AML-193 (cell line): ENCODE measurements around the gene SND1.

Experiments used
- DNase-seq, 2 experiments: peaks; one replicate each; lab custom pipeline; 2025; lab: John Stamatoyannopoulos, UW

Gene SND1

DNA sequence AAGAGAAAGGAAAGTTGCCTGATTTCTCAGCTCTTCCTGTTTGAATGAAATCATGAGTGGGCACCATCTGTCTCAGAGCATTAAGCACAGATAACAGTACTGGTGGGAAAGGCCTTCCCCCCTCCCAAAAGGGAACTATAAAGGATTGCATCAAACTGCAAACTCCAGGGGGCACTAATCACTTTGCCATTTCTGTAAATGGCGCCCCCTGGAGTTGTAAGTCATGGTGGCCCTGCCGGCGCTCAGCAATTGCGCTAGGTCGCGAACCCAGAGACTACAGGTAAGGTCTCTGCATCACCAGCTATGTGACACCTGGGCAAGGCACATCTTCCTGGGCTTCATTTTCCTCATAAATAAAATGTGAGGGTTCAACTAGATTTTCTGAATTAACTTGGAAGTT lies 368.2 kb downstream of the SND1 start:
- no peak for DNase-seq

DNA sequence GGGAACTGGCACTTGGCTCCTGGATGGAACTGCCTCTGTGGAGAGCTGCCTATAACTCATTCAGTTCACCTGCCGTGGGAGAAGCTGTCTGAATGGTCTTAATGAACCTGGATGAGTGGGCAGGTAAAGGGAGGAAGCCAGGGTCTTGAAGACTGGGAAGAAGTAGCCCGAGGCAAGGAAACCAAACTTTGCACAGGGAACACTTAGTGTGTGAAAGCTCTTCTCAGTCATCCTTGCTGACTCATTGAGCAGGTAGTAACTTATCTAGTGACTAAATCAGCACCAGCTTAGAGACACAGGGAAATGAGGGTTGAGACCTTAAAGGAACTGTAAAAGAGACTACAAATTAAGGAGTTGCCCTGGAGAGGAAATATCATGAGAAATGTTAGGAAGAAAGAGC lies 369.4 kb downstream of the SND1 start:
- no peak for DNase-seq

DNA sequence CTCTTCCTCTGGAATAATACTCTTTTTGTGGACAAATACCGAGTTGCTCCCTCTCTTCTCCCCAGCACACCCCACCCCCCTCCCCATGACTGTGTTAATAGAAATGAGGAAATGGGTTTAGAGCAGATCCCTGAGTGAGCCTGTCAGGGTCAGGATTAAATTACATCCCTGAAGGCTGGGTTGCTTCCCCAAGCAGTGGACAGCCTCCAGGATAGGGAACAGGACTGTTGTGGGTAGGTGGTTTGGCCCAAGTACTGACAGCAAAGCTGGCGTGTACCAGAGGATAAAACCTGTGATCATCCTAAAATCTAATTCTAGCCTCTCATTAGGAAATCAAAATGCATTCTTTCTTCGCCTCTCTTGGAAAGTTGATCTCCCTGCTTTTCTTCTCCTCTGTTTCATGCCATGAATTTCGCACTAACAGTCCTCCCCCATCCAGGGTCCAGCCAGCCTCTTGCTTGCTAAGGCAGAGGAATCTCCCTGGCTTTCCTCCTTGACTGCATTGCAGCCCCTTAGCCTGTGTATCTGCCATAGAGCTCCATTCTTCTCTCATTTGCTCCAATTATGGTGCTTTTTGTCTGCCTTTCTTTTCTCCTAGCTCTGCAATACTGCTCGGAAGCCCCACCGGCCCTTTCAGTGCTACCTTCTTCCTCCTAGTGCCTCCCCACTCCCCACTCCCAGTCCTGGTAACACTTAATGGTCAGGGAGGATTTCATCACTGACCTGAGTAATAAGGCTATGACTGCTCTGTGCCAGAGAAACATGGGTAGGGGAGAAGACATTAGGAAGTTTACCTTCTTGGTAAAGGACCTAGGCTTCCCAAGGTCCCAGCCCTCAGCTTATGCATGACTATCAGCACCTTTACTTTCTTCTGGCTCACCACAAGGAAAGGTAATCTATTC lies 370.9 kb downstream of the SND1 start:
- no peak for DNase-seq

DNA sequence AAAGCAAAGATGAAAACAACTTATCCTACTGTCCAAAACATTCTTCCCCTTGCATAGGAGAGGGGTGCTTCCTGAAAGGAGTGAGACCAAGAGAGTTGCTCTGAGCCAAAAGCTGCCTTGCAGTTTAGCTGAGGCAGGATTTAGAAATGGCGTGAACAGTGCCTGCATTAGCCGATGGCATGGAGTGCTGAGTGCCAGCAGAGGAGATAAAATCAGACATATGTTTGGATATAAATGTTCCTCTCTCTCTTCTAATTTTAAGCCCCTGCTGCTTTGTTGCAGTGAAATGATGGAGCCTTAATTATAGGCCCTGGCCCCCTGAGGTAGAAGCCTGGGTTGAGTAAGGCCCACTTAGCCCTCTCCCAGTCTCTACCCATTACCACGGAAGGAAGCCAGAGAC lies 372.2 kb downstream of the SND1 start:
- DNase-seq: no peak

DNA sequence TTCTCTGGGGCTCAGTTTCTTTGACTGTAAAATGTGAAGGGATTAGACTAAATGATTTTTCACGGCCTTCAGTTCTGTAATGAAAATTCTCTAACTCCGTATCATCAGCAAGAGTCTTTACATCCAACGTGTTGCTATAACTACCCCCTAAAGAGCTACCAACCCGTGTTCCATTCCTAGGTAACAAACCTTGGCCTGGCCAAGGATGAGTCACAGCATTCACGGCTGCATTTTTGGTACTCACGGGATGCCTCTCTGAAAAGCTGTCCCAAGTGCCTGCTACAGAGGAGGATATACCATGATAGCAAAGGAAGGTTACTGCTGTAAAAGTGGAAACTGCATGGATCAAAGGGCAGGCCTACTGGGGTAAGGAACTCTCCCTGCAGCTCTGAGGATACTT lies 373.4 kb downstream of the SND1 start:
- DNase-seq: no peak

DNA sequence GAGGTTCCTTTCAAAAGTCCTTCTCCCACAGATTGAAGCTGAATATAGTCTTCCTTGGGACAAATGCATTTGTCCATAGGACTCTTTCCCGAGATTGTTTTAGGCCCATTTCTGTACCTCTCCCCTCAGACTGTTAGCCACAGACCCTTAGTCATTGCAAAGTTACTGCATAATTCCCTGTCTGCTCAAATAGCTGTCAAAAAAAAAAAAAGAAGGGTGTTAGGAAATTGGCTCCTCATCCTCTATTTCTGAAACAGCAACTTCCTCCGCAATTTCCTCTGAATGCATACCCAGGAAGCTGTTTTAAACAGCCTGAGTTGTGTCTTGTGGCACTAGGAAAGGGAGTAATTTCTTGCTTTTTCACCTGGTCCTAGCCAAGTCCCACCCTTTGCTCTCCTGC lies 373.8 kb downstream of the SND1 start:
- peak; percentile 52 to 58 for DNase-seq

DNA sequence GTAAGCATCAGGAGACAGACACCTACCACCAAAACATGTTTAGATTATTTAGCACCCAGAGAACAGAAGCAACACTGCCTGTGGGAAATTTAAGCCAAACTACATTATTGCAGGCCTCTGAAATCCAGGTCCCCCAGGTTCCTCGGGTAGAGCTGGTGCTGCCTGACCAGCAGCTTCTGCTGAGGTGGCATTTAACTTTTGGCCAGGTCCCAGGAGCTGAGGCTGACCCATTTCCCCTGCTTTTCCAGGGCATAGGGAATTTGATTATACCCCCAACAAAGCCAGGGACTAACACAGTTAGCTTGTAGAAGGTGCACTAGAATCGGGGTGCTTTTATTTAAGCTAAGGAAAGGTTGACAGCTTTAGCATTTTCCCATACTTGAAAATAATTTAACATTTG lies 374.6 kb downstream of the SND1 start:
- DNase-seq: no peak

- DNase-seq: peak; percentile 17 to 25
These were observed 375.5 kb downstream of the SND1 start for GRCh38 chr7:128027485-128027980.

- DNase-seq: no peak
These were observed 377.5 kb downstream of the SND1 start for GRCh38 chr7:128029405-128029995.

DNA sequence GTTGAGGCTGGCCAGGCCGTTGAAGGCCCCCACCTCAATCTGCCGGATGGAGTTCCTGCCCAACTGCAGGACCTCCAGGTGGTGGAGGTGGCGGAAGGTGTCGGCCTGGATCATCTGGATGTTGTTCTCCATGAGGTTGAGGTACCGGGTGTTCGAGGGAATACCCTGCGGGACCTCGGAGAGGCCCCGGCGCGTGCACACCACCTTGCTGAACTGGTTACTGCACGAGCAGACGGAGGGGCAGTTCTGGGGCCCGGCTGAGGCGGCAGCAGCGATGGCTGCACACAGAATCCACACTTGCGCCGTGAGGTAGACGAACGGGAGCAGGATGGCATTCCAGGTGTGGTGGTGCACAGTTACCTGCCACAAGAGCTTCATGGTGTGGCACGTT lies 378.3 kb downstream of the SND1 start:
- DNase-seq: no peak

DNA sequence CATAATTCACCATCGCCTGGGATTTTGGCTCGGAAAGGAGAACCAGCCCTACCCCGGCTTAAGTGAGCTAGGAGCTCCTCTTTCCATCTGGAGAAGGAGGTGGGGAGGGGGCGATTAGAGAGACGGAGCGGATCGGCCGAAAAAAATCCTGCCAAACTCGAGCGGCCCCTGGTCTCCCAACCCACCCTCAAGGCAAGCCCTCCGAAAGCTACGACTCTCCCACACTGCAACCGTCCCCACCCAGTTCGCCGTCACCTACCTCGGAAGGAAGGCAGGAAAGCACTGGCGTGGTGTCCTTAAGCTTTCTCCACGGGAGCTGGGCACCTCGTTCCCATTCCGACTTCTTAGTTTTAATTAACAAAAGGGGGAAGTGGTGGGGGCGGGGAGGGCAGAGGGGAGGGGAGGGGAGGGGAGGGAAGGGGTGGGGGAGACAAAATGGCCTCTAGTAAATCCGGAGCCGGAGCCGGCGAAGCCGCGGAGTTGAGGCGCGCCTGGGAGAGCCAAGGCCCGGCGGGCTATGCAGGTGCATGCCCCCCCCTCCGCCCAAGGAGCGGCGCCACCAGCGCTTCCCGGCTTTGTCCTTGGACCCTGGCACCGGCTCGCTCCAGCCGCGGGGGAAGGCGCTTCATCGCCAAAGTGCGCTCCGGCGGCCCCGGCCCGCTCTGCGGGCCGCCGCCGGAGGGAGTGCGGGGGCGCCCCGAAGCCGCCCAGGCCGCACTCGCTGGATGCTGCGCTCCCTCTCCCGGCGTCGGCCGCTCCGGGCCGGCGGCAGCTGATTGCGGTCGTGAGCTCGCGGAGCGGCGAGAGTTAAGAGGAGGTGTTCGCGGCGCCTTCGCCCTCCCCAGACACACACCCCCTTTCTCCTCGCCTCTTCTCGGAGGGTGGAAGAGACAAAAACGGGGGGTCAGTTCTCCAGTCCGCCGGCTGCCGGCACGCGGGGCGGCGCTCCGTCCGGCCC lies 378.9 kb downstream of the SND1 start, which contains the start of gene LRRC4:
LRRC4 (minus strand) TSS at position 784 of the 958 bp plus-strand sequence. CDS start 797 bp downstream, outside the sequence.
- peak in 1 of 2 experiments; percentile 12 for DNase-seq

DNA sequence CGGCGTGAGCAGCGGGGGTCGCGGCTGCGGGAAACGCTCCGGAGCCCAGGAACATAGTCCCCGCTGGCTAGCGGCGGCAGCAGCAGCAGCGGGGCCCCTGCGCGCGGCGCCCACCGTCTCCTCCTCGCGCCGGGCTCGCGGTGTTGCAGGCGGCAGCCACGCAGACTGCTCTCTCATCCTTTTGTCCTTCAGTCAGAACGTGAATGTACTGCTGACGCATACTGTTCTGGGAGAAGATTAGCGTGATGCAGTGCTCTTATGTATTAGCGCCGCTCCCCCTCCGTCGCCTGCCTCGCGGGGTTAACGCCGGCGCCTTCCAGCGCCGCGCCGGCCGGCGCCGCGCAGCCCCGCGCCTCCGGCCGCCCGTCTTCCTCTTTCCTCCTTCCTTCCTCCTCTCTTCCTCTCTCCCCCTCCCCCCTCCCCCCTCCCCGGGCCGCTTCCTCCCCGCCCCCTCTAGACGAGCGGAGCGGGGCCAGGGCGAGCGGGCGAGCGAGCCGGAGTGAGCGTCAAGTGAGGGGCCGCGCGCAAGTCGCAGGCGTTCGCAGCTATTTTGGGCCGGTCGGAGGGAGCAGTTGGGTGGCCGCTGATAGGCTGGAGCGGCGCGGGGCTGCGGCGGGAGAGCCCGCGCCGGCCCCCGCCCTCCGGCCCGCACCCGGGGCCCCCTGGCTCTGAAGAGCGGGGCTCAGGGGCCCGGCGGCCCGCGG lies 380.1 kb downstream of the SND1 start:
- DNase-seq: peak; percentile 52 to 63

GRCh38 chr7:128032605-128033235 lies 380.7 kb downstream of the SND1 start:
- DNase-seq: no peak

DNA sequence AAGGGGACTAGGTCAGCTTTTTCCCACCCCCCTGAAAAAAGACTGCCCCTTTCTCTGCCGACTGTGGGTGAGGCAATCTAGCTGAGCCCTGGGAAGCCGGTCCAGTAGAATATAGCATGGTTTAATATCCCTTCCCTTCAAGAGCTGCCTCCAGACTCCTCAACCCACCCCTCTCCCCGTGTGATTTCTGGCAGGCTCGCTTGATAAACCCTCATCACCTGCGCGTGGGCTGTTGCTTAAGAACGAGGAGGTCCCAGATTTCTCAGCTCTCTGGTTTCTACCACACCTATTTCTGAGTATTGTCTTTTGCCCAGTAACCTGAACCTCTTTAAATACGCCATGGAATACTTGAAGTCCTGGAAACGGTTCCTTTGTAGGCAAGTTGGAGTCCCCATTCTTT lies 381.3 kb downstream of the SND1 start:
- DNase-seq: no peak

DNA sequence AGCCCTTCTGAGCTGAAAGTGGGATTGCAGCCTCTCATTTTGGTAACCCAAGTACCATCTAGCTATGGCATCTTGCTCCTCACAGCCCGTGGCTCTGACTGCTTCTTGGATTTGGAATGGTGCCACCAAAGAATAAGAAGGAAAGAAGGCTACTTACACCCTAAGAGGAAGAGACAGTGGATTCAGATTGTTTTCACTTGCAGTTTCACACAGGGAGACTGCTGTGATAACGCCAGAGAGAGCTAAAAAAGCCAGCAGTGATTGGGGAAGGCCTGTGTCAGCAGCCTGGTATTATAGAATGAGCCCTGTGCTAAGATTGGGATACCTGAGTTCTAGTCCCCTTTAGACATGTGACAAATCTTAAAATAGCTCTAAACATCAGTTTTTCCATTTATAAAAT lies 382.8 kb downstream of the SND1 start:
- no peak for DNase-seq

DNA sequence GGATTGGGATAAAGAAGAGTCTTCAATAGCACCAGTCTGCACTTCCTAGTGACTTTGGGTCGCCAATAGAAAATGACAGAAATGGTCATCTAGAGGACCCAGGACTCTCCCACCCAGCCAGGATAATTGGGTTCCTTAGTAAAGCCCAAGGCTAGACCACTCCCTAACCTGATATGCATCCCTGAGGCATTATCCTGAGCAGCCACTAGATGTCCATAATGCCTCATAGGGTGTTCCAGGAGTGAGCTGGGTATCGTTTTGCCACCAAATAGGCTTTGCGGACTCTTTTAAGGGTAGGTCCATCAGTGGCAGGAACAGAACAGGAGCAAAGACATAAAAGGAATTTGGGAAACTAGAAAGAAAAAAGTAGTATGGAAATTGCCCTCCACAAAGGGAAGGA lies 383.7 kb downstream of the SND1 start:
- DNase-seq: peak in 1 of 2 experiments; percentile 25

GRCh38 chr7:128036226-128036940 lies 384.4 kb downstream of the SND1 start:
- no peak for DNase-seq

GRCh38 chr7:128037081-128037480 lies 385.1 kb downstream of the SND1 start:
- no peak for DNase-seq

DNA sequence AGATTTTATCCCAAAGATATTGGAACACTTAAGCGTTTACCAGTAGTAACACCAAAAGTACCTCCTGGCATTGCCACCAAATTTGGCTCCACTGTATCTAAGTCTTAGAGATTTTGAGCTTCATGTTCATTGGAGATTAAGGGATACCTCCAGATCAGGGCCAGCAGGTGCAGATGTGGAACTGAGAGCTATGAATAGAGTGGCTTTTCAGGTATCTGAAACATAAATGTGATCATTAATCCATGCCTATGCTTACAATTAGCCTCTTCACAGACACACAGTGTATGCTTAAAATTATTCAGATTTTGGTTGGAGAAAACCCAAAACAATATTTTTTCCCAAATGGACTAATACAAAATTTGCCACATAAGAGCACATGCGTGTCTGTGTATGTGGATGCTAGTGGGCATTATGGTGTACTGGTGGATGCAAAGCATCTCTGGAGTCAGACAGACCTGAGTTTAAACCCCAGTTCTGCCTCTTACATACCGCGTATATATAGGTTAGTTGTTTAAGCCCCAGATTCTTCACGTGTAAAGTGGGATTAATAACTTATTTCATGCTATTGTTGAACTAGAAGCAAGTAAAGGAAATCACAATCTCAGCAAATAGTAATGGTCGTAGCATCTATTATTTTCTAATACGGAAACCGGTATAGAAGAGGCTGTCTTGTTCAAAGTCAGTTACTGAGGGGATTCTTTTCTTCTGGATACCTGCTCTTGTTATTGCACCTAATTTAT lies 386.1 kb downstream of the SND1 start:
- no peak for DNase-seq

GRCh38 chr7:128039544-128039953 lies 387.6 kb downstream of the SND1 start:
- DNase-seq: no peak
